Loucy (cell line): ENCODE data around the gene CSH1.

Experiments used
- H2AFZ ChIP-seq: fragments of 200-600 bp; sonication (generic); 2 replicates; pipeline ENCODE4 v1.6.0; 2016; ENCODE audit warnings: antibody characterized with exemption, mild to moderate bottlenecking, low read length, moderate library complexity
- H3F3A ChIP-seq: fragments of 200-600 bp; 2 replicates; pipeline ENCODE4 v1.6.0; 2016; ENCODE audit warnings: antibody characterized with exemption, low read depth, mild to moderate bottlenecking
- H3K27me3 ChIP-seq: fragments of 200-600 bp; sonication (generic); 2 replicates; pipeline ENCODE4 v1.6.1; 2014; ENCODE audit warnings: low read length, mild to moderate bottlenecking; ENCODE audit not compliant: insufficient read depth, poor library complexity, severe bottlenecking
- H3K36me3 ChIP-seq: fragments of 200-600 bp; sonication (generic); 2 replicates; pipeline ENCODE4 v1.6.1; 2016; ENCODE audit warnings: low read length; ENCODE audit not compliant: insufficient read depth
- H3K4me1 ChIP-seq: fragments of 200-600 bp; sonication (generic); 2 replicates; pipeline ENCODE4 v1.5.1; 2014; ENCODE audit warnings: low read length, mild to moderate bottlenecking; ENCODE audit not compliant: insufficient read depth, poor library complexity, severe bottlenecking
- H3K4me2 ChIP-seq: fragments of 200-600 bp; sonication (generic); 2 replicates; pipeline ENCODE4 v1.6.0; 2014; ENCODE audit warnings: antibody characterized with exemption, low read length, low read depth, mild to moderate bottlenecking; ENCODE audit not compliant: poor library complexity, severe bottlenecking
- H3K4me3 ChIP-seq: fragments of 200-600 bp; sonication (generic); 2 replicates; pipeline ENCODE4 v1.5.1; 2014; ENCODE audit warnings: low read length, mild to moderate bottlenecking, mixed read lengths; ENCODE audit not compliant: poor library complexity, severe bottlenecking
- H3K79me2 ChIP-seq: fragments of 200-600 bp; sonication (generic); 2 replicates; pipeline ENCODE4 v1.6.1; 2014; ENCODE audit warnings: low read length; ENCODE audit not compliant: insufficient read depth
- H3K9ac ChIP-seq: fragments of 200-600 bp; sonication (generic); 2 replicates; pipeline ENCODE4 v1.6.0; 2014; ENCODE audit warnings: mild to moderate bottlenecking, low read depth, low read length, moderate library complexity; ENCODE audit not compliant: poor library complexity, severe bottlenecking
- H3K9me2 ChIP-seq: fragments of 200-600 bp; sonication (generic); replicated peaks from 2 replicates; pipeline ENCODE4 v1.6.1; 2016; ENCODE audit warnings: low read depth, low read length, mixed read lengths
- H3K9me3 ChIP-seq: fragments of 200-600 bp; sonication (generic); 2 replicates; pipeline ENCODE4 v1.6.1; 2014; ENCODE audit warnings: mild to moderate bottlenecking, antibody characterized with exemption, low read length, low read depth; ENCODE audit not compliant: insufficient read depth
- H4K20me1 ChIP-seq: fragments of 200-600 bp; sonication (generic); 2 replicates; pipeline ENCODE4 v1.6.0; 2014; ENCODE audit warnings: antibody characterized with exemption, low read length, mild to moderate bottlenecking; ENCODE audit not compliant: insufficient read depth, poor library complexity, severe bottlenecking
- EZH2phosphoT487 ChIP-seq: fragments of 200-600 bp; IDR thresholded peaks from 2 replicates; pipeline ENCODE4 v1.6.1; 2018; ENCODE audit warnings: antibody characterized with exemption, mild to moderate bottlenecking, moderate library complexity, borderline replicate concordance
- TF ChIP-seq, protein P1 (sequence below): fragments of 200-600 bp; sonication (generic); conservative IDR thresholded peaks from 2 replicates; pipeline ENCODE4 v1.5.1; 2014; ENCODE audit warnings: mild to moderate bottlenecking, antibody characterized with exemption, low read length

CSH1 gene

DNA sequence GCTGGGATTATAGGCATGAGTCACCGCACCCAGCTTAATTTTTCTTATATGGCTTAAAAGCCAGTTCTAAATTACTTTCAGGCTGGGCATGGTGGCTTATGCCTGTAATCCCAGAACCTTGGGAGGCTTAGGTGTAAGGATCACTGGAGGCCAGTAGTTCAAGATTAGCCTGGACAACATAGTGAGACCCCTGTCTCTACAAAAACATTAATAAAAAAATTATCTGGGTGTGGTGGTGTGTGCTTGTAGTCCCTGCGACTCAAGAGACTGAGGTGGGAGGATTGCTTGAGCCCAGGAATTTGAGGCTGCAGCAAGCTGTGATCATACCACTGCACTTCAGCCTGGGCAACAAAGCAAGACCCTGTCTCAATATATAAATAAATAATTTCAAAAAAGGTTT lies 43.1 kb downstream of the CSH1 start:
- H3K4me2 ChIP-seq: no peak overlapping the region
- no peaks in the 10 kb centered on the region for H4K20me1 ChIP-seq
- TF ChIP-seq EZH2phosphoT487: no peak
- TF ChIP-seq, protein P1, sequence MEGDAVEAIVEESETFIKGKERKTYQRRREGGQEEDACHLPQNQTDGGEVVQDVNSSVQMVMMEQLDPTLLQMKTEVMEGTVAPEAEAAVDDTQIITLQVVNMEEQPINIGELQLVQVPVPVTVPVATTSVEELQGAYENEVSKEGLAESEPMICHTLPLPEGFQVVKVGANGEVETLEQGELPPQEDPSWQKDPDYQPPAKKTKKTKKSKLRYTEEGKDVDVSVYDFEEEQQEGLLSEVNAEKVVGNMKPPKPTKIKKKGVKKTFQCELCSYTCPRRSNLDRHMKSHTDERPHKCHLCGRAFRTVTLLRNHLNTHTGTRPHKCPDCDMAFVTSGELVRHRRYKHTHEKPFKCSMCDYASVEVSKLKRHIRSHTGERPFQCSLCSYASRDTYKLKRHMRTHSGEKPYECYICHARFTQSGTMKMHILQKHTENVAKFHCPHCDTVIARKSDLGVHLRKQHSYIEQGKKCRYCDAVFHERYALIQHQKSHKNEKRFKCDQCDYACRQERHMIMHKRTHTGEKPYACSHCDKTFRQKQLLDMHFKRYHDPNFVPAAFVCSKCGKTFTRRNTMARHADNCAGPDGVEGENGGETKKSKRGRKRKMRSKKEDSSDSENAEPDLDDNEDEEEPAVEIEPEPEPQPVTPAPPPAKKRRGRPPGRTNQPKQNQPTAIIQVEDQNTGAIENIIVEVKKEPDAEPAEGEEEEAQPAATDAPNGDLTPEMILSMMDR: no peak

DNA sequence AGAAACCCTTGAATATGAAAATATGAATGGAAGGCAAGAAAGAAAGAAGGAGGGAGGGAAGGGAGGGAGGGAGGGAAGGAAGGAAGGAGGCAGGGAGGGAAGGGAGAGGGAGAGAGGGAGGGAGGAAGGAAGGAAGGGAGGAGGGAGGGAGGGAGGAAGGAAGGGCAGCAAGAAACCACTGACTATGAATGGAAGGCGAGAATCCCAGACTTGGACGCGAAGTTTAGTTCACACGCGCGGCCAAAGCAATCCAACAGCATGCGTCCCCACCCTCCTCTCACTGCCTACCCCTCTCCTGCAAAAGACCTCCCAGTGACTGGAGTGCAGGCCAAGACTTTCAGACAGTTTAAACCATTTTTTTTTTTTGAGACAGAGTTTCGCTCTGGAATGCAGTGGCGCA lies 46.0 kb downstream of the CSH1 start:
- Histone ChIP-seq H3K4me1 (no peaks in the 10 kb centered on the region), H2AFZ (no peak overlapping the region), H4K20me1 (no peaks in the 10 kb centered on the region), H3K4me3 (no peak overlapping the region), H3K9ac (no peak overlapping the region), H3K79me2 (no peaks in the 10 kb centered on the region), H3K9me3 (no peaks in the 10 kb centered on the region), H3F3A (no peaks in the 10 kb centered on the region), H3K4me2 (no peak overlapping the region), H3K36me3 (no peaks in the 10 kb centered on the region), H3K27me3 (no peaks in the 10 kb centered on the region), H3K9me2 (no peaks in the 10 kb centered on the region)
- TF ChIP-seq, protein P1: no peak
- no peak for TF ChIP-seq EZH2phosphoT487

More for the DNA sequence above, 43.1 kb downstream of the CSH1 start:
- H3K36me3 ChIP-seq: no peaks in the 10 kb centered on the region
- H3K9me3 ChIP-seq: no peaks in the 10 kb centered on the region
- H3K4me3 ChIP-seq: no peak overlapping the region
- H3K9ac ChIP-seq: no peak overlapping the region
- H3K27me3 ChIP-seq: no peaks in the 10 kb centered on the region
- no peaks in the 10 kb centered on the region for H3K9me2 ChIP-seq
- no peak overlapping the region for H2AFZ ChIP-seq
- no peaks in the 10 kb centered on the region for H3F3A ChIP-seq
- H3K79me2 ChIP-seq: no peaks in the 10 kb centered on the region
- H3K4me1 ChIP-seq: no peaks in the 10 kb centered on the region

DNA sequence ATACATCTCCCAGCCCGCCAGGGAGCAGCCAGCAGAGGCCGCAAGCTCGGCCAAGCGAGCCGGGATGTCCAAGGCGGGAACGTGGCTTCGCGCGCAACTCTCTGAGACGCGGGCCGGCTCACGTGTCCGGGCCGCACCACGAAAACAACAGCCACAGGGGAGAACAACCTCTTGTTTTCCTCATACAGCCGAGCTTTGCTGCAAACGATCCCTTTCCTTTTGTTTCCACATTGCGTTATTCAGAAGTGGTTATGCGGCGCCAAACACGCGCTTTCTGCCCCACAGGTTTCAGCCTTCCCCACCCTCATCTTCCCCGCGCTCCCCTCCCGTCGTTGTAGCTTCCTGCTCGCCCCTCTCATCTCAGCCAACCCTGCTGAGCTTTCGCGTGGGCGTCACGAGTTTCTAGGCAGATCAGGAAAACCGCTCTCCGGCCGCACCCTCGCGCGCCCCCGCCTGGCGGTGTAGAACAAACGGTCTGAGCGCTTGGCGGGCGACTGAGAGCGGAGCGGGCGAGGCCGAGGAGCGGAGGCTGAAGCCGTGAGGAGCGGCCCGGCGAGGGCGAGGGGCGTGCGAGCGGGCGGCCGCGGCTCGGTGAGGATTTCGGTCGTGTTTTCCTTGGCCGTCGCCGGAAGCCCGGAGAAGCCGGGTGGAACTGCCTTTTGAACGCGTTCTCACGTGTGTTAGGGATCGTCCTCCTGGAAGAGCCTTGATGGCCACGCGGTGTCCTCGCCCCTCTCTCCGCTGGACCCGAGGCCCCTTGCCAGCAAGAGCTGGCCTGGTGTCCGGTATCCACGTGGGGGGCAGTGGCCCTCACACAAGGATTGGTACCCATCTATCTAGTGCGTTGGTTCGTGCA lies 47.3 kb downstream of the CSH1 start:
- Histone ChIP-seq H3K4me2 (no peak overlapping the region), H3K4me1 (peaks cover 5% of the 10 kb centered on the region), H2AFZ (no peak overlapping the region), H3K36me3 (no peaks in the 10 kb centered on the region), H3K27me3 (no peaks in the 10 kb centered on the region), H3F3A (peaks cover 3% of the 10 kb centered on the region; the same call in 1 of the 2 replicates), H4K20me1 (no peaks in the 10 kb centered on the region), H3K9me3 (no peaks in the 10 kb centered on the region), H3K9me2 (no peaks in the 10 kb centered on the region), H3K9ac (no peak overlapping the region), H3K79me2 (no peaks in the 10 kb centered on the region), H3K4me3 (no peak overlapping the region)
- TF ChIP-seq, protein P1: no peak
- TF ChIP-seq EZH2phosphoT487: no peak
